Astrocyte of the spinal cord (primary cell): ENCODE results near the gene SV2C.

ENCODE experiments used
- DNase-seq: peaks from one replicate; pipeline ENCODE4 v3.0.0; 2011; ENCODE audit warnings: low read depth, low spot score
- H3K4me3 ChIP-seq: 2 replicates; pipeline ENCODE4 v1.5.1; 2011; ENCODE audit warnings: low read depth, mild to moderate bottlenecking, low read length, moderate library complexity
- CTCF ChIP-seq: IDR thresholded peaks from 2 replicates; pipeline ENCODE4 v1.5.1; 2012; ENCODE audit warnings: low read depth, mild to moderate bottlenecking, low read length, inconsistent platforms
- in situ Hi-C: cut with HindIII; loops from 2 replicates; pipeline ENCODE4 v1.10.0; 2017; ENCODE audit warnings: low sequenced_read_pairs

SV2C gene

GRCh38 chr5:76162335-76162734 is 79.2 kb downstream of the SV2C start:
- TF ChIP-seq CTCF: no peak
- in situ Hi-C loops: no loop called here
- no peak for DNase-seq
- no peak overlapping the region for H3K4me3 ChIP-seq

GRCh38 chr5:76163111-76163628 is 80.0 kb downstream of the SV2C start:
- no peak overlapping the region for H3K4me3 ChIP-seq
- in situ Hi-C loops: no loop called here
- DNase-seq: no peak
- TF ChIP-seq CTCF: no peak

- no peak for TF ChIP-seq CTCF
- in situ Hi-C loops: no loop called here
- no peak overlapping the region for H3K4me3 ChIP-seq
- no peak for DNase-seq
Observed at GRCh38 chr5:76165029-76165428, 81.8 kb downstream of the SV2C start.

- no peak for TF ChIP-seq CTCF
- in situ Hi-C loops: no loop called here
- H3K4me3 ChIP-seq: no peak overlapping the region
- DNase-seq: no peak
Observed at GRCh38 chr5:76165711-76166374, 82.7 kb downstream of the SV2C start.

- no peak for DNase-seq
- TF ChIP-seq CTCF: no peak
- H3K4me3 ChIP-seq: no peak overlapping the region
Observed at GRCh38 chr5:76166886-76167576, 83.8 kb downstream of the SV2C start.

GRCh38 chr5:76169146-76169905 is 86.1 kb downstream of the SV2C start:
- TF ChIP-seq CTCF: no peak
- in situ Hi-C loops: no loop called here
- H3K4me3 ChIP-seq: no peak overlapping the region
- no peak for DNase-seq

More at GRCh38 chr5:76166886-76167576, 83.8 kb downstream of the SV2C start:
- in situ Hi-C loops: no loop called here
